NT2/D1 (cell line): Measurements from ENCODE around the gene AGAP4.
"Not testable (repeated sequence)": the region's sequence is repeated elsewhere in the genome, so short reads cannot be mapped to it uniquely, and the experiment has no call there.

Experiments
- DNase-seq: peaks from one replicate; pipeline ENCODE4 v3.0.0-alpha.2; 2011; ENCODE audit warnings: low read depth, low spot score
- H3K27me3 ChIP-seq: 2 replicates; pipeline ENCODE4 v1.6.0; 2011; ENCODE audit warnings: mild to moderate bottlenecking; ENCODE audit not compliant: insufficient read length, insufficient read depth
- H3K36me3 ChIP-seq: 2 replicates; pipeline ENCODE4 v1.6.1; 2011; ENCODE audit warnings: mild to moderate bottlenecking, low read length, mixed read lengths; ENCODE audit not compliant: insufficient read depth, insufficient read length
- H3K4me1 ChIP-seq: 2 replicates; pipeline ENCODE4 v1.5.1; 2011; ENCODE audit not compliant: insufficient read depth, insufficient read length
- H3K4me3 ChIP-seq: 2 replicates; pipeline ENCODE4 v1.5.1; 2011; ENCODE audit warnings: low read depth; ENCODE audit not compliant: insufficient read length
- H3K9ac ChIP-seq: 2 replicates; pipeline ENCODE4 v1.6.0; 2011; ENCODE audit warnings: low read depth; ENCODE audit not compliant: insufficient read length
- H3K9me3 ChIP-seq: 2 replicates; pipeline ENCODE4 v1.5.1; 2011; ENCODE audit warnings: mild to moderate bottlenecking, low read length; ENCODE audit not compliant: insufficient read depth

Gene AGAP4

GRCh38 chr10:45790694-45791426, 56.4 kb downstream of the AGAP4 start:
- H3K27me3 ChIP-seq, H3K36me3 ChIP-seq, H3K4me3 ChIP-seq, H3K4me1 ChIP-seq, DNase-seq, H3K9me3 ChIP-seq, H3K9ac ChIP-seq: not testable (repeated sequence)

GRCh38 chr10:45789991-45790390, 57.3 kb downstream of the AGAP4 start:
- H3K9ac ChIP-seq, H3K4me1 ChIP-seq, DNase-seq, H3K27me3 ChIP-seq, H3K4me3 ChIP-seq, H3K36me3 ChIP-seq, H3K9me3 ChIP-seq: not testable (repeated sequence)

GRCh38 chr10:45787212-45787741, 60.0 kb downstream of the AGAP4 start:
- not testable (repeated sequence) for H3K4me1 ChIP-seq, H3K9ac ChIP-seq, H3K4me3 ChIP-seq, H3K27me3 ChIP-seq, H3K36me3 ChIP-seq, H3K9me3 ChIP-seq, DNase-seq

DNA sequence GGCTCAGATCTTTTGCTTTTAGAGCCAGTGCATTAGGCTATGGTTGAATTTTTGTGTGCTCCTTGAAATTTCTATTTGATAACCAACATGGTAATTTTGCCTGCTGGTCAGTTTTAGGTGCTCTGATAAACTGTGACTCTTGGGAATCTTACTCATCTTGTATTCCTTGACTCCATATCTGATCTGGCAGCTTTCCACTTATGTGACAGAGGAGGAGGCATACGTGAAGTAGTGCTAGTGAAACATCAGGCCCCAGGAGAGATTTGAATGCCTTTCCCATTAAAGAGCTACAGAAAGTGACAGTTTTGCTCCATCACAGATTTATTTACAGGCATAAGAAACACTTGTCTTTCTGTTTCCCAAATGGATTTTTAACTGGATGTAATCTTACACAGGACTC, 61.1 kb downstream of the AGAP4 start:
- H3K4me3 ChIP-seq, H3K27me3 ChIP-seq, DNase-seq, H3K4me1 ChIP-seq, H3K36me3 ChIP-seq, H3K9ac ChIP-seq, H3K9me3 ChIP-seq: not testable (repeated sequence)
